H54 (cell line): ENCODE data around the gene FBP1.

Source experiments
- DNase-seq: peaks from one replicate; pipeline ENCODE4 v3.0.0; 2011; ENCODE audit warnings: low spot score, mixed read lengths; ENCODE audit not compliant: insufficient read length
- FAIRE-seq: peaks from 3 replicates; lab custom pipeline; 2011; peaks lifted over from hg19 to GRCh38; lab: Jason Lieb, UNC
- POLR2A ChIP-seq: IDR thresholded peaks from 2 replicates; pipeline ENCODE4 v1.6.1; 2011; ENCODE audit warnings: low read depth, mild to moderate bottlenecking, low read length

FBP1 gene

DNA sequence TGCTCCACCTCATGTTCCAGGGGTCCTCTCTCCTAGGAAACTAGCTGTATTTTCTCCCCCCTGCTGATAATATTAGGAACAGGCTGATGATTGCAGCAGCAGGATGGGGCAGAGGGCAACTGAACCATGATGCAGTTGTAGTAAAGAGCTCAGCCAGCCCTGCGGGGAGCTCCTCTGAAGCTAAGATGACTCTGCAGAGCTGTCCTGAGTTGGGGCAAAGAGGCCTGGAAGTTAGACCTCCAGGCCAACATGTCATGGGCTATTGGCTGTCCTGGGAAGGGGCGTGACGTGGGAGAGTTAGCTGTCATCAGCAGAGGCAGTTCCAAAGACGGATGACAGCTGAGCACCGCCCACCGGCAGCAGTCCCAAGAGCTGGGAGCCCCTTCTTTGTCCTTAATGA is 6.6 kb upstream of the FBP1 start:
- DNase-seq (no peak), FAIRE-seq (no peak)
- TF ChIP-seq POLR2A, result no peak

DNA sequence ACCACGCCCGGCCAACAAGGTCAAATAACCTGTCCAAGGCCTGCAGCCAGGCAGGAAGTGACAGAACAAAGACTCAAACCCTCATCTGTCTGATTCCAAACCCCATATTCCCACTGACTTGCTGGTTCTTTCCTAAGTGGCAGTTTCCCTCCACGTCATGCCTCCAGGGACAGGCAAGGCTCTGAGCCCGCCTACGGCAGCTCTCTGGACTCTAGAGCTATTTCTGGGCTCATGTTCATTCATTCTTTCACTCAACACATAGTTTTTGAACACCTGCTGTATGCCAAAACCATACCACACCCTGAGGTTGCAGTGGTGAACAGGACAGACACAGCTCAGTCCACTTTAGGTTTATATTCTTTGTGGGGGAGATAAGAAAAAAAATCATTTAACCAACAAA is 5.2 kb upstream of the FBP1 start:
- DNase-seq (no peak), FAIRE-seq (no peak)
- TF ChIP-seq POLR2A, result no peak

DNA sequence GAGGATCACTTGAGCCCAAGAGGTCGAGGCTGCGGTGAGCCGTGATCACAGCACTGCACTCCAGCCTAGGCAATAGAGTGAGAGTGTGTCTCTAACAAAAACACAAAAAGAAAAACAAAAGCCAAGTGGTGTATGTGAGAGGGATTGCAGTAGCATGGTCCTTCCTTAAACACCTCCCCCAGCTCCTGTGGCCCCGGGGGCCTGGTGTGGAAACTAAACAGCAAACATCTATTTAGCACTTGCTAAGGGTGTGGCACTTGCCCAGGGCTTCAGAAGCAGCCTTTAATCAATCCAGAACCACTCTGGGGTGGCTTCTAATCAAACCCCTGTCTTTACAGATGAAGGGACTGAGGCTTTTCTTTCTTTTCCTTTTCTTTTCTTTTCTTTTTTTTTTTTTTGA is 4.4 kb upstream of the FBP1 start:
- no peak for TF ChIP-seq POLR2A
- DNase-seq (no peak), FAIRE-seq (no peak)

DNA sequence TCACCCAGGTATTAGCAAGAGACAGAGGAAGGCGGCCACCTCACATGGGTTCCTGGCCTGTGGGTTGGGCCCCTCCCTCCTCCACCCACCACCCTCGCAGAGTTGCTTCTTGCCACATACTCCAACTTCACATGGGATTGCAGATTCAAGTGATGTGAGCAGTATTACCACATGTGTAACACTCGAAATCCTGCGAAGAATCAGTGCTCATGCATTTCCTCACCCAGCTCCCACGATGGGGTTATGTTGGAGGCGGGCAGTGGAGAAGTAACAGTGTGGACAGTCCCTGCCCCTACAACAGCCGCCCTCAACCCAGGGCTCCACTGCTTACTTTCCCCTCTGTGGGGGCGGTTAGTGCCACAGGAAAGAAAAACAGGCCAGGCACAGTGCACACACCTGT is 3.9 kb upstream of the FBP1 start:
- no peak for FAIRE-seq
- TF ChIP-seq POLR2A, result no peak
- DNase-seq, result no peak

DNA sequence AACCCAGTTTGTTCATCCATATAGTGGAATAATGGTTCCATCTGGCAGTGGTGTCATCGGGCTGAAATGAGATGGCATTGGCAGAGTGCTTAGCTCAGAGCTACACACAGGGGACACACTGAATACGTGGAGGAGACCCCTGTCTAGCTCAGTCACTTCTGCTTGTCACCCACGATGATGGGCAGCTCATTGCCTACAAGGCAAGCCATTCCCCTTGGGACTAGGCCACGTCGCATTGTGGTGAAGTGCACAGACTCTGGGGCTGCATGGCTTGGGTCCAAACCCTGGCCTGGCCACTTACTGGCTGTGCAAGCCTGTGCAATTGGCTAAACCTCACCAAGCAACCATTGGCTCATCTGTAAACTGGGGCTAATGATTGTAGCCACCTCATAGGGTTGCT is 3.2 kb upstream of the FBP1 start:
- DNase-seq (no peak), FAIRE-seq (no peak)
- TF ChIP-seq POLR2A, result no peak

DNA sequence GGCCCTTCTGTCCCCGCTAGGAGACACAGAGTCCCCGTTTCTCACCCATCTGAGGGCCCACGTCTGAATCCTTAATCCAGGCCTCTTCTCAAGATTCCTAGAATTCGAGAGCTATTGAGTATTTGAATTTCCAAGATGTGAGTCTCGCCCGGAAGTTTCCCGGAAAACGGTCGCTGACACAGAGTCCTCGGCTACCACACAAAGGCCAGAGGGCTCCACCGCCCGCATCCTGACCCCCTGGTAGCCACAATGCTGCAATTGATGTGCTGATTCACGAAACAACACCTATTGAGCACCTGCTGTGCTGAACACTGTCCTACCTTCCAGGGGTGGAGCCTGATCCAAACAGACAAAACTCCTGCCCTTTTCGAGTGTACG is 670 bp upstream of the FBP1 start:
- DNase-seq, result no peak
- no peak for FAIRE-seq
- TF ChIP-seq POLR2A, result no peak

DNA sequence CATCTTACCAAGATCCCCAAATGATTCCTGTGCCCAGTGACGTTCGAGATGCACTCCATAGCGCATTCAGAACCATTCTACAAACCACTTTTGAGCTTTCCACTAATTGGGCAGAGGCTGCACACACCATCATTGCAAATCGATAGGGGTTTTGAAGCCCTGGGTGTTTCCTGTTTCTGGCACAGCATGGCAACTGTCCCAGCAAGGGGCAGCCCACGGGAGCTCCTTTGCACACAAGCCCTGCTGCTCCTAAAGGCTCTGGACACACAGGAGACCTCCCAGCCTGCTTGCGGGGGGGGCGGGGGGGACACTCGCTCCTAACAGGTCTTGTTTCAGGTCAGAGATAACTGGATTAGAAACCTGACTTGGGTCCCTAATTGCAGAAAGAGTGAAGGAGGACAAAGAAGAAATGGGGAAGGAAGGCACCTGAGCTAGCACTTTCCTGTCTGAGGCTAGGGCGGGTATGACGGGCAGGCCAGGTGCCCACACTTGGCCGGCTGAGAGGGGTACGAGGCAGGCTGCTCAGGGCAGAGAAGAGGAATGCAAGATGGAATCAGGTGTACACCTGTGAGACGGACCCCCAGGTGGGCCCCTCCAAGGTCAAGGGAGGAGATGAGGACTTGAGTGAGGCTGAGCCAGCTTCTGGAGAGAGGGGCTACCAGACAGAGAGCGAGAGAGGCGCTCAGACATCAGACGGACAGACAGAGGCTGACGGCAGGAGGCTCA is 820 bp downstream of the FBP1 start:
- no peak for TF ChIP-seq POLR2A
- DNase-seq (no peak), FAIRE-seq (no peak)

DNA sequence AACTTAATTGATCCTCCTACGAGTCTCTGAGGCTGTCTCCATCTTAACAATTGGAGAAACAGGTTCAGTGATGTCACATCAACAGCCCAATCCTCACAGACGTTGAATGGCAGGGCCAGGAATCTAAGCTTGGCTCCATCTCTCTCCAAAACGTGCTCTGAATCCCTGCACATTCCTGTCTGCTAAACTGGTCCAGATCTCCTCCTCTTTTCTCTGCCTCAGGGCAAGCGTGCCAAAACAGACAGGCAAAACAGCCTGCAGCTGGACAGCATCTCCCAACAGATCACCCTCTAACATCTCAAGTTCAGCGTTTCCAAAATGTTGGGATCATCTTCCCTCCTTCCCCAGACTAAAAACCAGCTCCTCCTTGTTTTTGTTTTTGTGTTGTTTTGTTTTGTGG is 6.6 kb downstream of the FBP1 start:
- FAIRE-seq (no peak), DNase-seq (no peak)
- TF ChIP-seq POLR2A, result no peak

DNA sequence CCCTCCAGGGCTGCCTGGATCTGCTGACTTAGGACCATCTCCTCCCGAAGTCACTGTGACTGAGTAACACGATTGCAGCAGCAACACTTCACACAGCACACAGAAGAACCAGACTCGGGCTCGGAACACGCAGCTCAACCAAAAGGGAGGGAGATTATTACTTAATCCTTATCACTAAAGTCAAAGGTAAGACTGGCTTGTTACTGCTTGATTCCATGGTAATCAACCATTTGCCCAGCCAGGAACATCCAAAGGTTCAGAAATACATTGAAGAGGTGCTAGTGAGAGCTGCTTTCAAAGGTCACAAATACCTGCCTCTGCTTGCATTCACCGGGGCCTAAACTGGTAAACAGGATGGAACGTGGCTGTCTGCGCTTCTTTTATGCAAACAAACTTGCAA is 7.7 kb downstream of the FBP1 start:
- FAIRE-seq (no peak), DNase-seq (no peak)
- TF ChIP-seq POLR2A, result no peak

DNA sequence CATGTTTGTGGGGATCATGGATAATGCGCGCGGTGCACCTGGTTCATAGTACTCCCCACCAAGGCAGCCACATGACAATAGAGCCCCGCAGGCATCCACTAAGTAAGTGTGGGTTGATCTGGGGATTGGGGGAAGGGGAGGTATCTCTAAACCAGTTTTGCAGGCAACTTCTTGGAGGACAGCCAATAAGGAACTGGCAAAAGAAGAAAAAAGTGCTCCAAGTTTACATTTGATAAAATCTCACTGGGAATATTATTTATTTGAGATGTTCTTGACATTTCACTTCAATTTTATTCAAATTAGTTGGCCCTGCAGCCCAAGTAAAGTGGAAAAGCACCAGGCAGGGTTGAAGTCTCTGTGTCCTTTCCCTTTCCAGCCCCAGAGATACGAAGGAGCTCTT is 8.5 kb downstream of the FBP1 start:
- no peak for TF ChIP-seq POLR2A
- FAIRE-seq (no peak), DNase-seq (no peak)

DNA sequence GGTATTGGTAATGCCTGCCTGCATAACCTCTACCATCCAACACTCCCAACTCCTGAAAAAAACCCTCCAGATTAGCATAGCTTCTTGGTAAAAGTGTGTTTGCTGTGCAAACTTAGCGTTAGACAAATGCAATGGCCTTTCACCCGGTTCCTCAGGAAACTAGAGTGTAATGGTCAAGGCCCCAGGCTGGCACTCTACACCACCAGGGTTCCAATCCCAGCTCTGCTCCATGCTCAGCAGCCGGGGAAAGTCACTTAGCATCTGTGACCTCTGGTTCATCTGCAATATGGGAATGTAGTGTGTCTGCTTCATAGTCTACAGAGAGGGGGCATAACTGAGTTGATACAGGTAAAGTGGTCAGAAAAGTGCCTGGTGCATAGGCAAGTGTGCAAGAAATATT is 9.0 kb downstream of the FBP1 start:
- FAIRE-seq (no peak), DNase-seq (no peak)
- no peak for TF ChIP-seq POLR2A

DNA sequence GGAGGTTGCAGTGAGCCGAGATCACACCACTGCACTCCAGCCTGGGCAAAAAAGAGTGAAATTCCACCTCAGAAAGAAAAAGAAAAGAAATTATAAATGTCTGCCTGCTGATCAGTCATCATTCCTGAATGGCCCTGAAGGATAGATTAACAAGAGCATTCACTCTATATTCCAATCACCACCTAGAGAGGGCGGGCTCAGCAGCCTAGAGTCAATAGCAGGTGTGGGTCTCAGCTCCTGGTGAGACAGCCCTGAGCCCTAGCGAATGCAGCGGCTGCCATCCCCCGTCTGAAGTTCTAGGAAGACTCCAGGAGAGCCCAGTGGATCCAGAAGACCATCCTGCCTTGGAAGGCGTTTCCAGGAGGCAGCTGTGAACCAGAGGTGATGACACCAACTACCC is 12.0 kb downstream of the FBP1 start:
- FAIRE-seq, result no peak
- no peak for DNase-seq
- no peak for TF ChIP-seq POLR2A

DNA sequence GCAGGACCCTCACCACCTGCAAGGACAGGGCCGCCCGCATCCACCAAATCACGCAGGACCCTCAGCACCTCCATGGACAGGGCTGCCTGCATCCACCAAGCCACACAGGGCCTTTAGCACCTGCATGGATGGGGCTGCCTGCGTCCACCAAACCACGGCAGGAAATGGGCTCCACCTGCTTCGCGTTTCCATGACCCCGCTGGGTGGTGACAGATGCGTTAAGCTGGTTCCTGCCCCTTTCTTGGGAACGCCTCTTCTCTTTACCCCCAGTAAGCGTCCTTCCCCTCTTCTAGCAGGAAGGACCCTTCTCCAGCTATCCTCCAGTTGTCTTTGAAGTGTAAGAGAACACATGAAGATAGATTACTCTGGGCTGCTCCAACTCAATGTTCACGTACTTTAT is 13.5 kb downstream of the FBP1 start:
- no peak for TF ChIP-seq POLR2A
- no peak for FAIRE-seq
- DNase-seq, result no peak

DNA sequence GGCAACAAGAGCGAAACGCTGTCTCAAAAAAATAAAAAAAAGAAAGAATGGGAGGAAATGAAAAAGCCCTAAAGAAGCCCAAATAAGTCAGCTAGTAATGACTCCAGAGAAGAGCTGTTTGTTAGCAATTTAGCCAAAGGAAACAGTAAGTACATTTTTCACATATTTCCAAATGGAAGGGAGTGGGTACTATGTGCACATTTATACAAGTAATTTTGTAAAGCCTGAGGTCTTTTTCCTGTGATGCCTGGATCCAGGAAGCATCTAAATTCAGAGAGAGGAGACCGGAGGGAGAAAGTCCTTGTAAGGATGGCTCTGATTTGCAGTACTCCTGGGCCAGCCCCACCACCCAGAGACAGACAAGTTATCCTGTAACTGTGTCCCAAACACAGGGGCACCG is 14.7 kb downstream of the FBP1 start:
- no peak for DNase-seq
- no peak for FAIRE-seq
- no peak for TF ChIP-seq POLR2A

DNA sequence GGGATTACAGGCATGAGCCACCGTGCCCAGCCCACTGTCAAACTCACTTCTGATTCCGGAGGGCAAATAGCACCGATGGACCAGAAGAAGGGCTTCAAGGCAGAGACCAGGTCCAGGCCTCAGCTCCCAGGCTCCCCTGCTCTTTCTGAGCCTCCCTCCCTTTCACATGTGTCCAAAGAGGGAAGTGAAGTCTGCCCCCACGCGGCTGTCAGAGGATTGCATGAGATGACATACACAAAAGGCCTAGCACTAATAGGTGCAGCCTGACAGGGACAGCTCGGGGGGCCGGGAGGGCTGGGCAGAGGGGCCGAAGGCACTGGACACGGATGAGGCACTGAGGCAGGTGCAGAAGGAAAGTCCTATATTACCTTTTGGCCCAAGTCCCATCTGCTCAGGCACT is 16.1 kb downstream of the FBP1 start:
- FAIRE-seq (no peak), DNase-seq (peak; percentile 86)
- TF ChIP-seq POLR2A, result no peak

DNA sequence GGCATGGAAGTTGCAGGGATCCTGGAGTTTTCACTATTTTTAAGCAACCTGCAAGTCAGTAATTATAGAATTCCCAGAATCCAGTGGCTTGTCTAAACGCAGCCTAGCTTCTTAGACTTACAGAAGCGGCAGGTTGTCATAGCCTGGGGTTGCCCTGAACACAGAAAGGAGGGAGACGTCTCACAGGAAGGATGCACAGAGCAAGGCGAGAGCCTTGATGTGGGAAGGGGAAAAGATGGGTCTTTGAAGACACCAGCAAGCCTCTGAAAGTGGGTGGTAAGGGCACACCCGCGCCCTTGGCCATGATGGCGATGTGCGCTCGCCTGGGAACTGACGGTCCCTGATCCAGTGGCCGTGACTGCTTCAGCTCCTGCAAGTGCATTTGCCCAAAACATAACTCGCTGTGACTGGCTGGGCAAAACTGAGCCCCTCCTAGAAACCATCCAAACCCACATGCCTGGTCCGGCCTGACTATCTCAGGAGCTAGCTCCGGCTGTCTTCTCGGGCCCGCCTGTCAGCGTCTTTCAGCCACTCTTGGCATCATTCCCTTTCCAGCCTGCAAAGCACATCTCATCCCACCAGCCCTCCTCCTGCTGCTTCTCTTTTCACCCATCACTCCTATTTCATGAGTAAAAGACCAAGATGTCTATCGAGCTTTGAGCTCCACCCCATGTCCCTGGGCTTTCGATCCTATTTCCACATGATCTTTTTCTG is 17.1 kb downstream of the FBP1 start:
- TF ChIP-seq POLR2A, result no peak
- no peak for DNase-seq
- FAIRE-seq, result no peak
